Measurements from ENCODE around the gene SUGP2. TPM values are rescaled to one million over a fixed set of nuclear protein-coding genes. Genes with fewer than 3 reads are reported as not detected.

Gene SUGP2
- total and polyA plus RNA-seq, 9 of the 15 experiments (the other 6 are each of a cell fraction or from before 2014, with no cell fraction given), result 13.1 to 101 (median 63.1) TPM

DNA sequence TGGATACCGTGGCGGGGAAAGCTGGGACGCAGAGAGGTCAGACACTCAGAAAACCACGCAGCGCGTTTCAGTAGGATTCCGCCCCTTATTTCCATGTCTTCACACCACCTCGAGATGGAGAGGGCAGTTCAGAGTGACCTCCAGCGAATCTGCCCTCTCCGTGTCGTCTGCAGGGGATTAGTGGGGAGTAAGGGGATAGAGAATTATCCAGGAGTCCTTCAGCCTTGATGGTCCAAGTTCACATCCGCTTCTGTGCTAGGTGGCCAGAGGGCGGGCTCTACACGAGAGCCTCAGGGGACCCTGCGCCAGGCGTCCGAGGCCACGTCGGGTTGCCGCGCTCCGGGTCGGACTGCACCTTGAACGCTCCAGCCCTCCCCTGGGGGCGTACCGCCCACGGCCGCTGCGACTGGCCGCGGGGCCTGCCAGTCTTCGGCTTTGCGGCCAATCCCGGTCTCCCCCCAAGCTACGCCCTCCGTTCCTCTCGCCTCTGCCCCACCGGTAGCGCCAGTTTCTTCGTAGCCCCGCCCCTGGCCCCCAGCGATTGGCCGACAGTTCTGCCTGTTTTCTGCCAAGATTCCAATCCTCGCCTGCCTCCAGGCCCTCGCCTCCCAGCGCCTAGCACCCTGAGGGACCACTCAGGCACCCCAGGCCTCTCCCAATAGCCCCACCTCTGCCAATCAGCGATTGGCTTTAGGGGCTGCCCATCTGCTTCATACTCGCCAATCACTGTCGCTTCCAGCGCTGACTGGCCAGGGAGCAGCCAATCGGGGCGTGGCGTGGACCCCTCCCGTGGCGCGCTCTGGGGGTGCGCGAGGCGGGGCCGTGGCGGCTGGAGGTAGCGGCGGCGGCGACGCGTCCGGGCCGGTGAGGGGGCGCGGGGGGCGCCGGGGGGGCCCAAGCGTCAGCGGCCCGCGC, 30.1 kb upstream of the SUGP2 start, which contains the start of gene SLC25A42 (continued):
- TF ChIP-seq, protein P1, sequence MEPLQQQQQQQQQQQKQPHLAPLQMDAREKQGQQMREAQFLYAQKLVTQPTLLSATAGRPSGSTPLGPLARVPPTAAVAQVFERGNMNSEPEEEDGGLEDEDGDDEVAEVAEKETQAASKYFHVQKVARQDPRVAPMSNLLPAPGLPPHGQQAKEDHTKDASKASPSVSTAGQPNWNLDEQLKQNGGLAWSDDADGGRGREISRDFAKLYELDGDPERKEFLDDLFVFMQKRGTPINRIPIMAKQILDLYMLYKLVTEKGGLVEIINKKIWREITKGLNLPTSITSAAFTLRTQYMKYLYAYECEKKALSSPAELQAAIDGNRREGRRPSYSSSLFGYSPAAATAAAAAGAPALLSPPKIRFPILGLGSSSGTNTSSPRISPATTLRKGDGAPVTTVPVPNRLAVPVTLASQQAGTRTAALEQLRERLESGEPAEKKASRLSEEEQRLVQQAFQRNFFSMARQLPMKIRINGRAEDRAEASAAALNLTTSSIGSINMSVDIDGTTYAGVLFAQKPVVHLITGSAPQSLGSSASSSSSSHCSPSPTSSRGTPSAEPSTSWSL (CRISPR knock-in tag; IDR thresholded peaks at IDR 0.05; ENCODE audit: borderline replicate concordance), result no peak
- peak; percentile 61 for TF ChIP-seq TAF1 (IDR thresholded peaks at IDR 0.05; ENCODE audit: control insufficient read depth, extremely low read depth, insufficient read depth, low read length, severe bottlenecking)
- no peak for TF ChIP-seq ZNF398 (CRISPR knock-in tag; IDR thresholded peaks at IDR 0.05)
- TF ChIP-seq PCBP2 (IDR thresholded peaks at IDR 0.05; ENCODE audit: low read depth, low read length, poor library complexity, severe bottlenecking), result no peak
- no peak for TF ChIP-seq TCF7 (IDR thresholded peaks at IDR 0.05; ENCODE audit: borderline replicate concordance)
- TF ChIP-seq, protein P2, sequence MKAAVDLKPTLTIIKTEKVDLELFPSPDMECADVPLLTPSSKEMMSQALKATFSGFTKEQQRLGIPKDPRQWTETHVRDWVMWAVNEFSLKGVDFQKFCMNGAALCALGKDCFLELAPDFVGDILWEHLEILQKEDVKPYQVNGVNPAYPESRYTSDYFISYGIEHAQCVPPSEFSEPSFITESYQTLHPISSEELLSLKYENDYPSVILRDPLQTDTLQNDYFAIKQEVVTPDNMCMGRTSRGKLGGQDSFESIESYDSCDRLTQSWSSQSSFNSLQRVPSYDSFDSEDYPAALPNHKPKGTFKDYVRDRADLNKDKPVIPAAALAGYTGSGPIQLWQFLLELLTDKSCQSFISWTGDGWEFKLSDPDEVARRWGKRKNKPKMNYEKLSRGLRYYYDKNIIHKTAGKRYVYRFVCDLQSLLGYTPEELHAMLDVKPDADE (conservative IDR thresholded peaks at IDR 0.05; ENCODE audit: control insufficient read depth, low read depth, low read length), result no peak; the same call in 1 of the 2 replicates
- no peak for TF ChIP-seq ZNF165 (CRISPR knock-in tag; IDR thresholded peaks at IDR 0.05; ENCODE audit: borderline replicate concordance)
- TF ChIP-seq RBM15 (IDR thresholded peaks at IDR 0.05; ENCODE audit: insufficient read depth, low read length), result no peak
- TF ChIP-seq, protein P3, sequence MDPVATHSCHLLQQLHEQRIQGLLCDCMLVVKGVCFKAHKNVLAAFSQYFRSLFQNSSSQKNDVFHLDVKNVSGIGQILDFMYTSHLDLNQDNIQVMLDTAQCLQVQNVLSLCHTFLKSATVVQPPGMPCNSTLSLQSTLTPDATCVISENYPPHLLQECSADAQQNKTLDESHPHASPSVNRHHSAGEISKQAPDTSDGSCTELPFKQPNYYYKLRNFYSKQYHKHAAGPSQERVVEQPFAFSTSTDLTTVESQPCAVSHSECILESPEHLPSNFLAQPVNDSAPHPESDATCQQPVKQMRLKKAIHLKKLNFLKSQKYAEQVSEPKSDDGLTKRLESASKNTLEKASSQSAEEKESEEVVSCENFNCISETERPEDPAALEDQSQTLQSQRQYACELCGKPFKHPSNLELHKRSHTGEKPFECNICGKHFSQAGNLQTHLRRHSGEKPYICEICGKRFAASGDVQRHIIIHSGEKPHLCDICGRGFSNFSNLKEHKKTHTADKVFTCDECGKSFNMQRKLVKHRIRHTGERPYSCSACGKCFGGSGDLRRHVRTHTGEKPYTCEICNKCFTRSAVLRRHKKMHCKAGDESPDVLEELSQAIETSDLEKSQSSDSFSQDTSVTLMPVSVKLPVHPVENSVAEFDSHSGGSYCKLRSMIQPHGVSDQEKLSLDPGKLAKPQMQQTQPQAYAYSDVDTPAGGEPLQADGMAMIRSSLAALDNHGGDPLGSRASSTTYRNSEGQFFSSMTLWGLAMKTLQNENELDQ (CRISPR knock-in tag; IDR thresholded peaks at IDR 0.05; ENCODE audit: borderline replicate concordance), result no peak
- TF ChIP-seq HLTF (IDR thresholded peaks at IDR 0.05), result no peak
- TF ChIP-seq ZNF77 (CRISPR knock-in tag; IDR thresholded peaks at IDR 0.05), result no peak
- TF ChIP-seq STAT5B (CRISPR knock-in tag; IDR thresholded peaks at IDR 0.05), result no peak
- TF ChIP-seq ATF3 (IDR thresholded peaks at IDR 0.05), result no peak
- TF ChIP-seq ATF3 (CRISPR knock-in tag; conservative IDR thresholded peaks at IDR 0.05), result no peak
- TF ChIP-seq NFE2L1 (tag; IDR thresholded peaks at IDR 0.05; ENCODE audit: borderline replicate concordance, low read depth), result no peak
- 0 out of 2 replicates have a peak, but pooled peaks have one; percentile 27 for TF ChIP-seq HDAC8 (tag; IDR thresholded peaks at IDR 0.05)
- TF ChIP-seq ETV5 (CRISPR knock-in tag; IDR thresholded peaks at IDR 0.05; ENCODE audit: low read depth), result no peak
- TF ChIP-seq CCAR2 (IDR thresholded peaks at IDR 0.05; ENCODE audit: low read depth, low read length), result no peak
- TF ChIP-seq NFIC (IDR thresholded peaks at IDR 0.05), result peak; percentile 52

Measured in K562 (cell line).